Epithelial cell of alveolus of lung (primary cell): Measurements from ENCODE around the gene FABP2. TPM values are rescaled to one million over a fixed set of nuclear protein-coding genes. Genes with fewer than 3 reads are reported as not detected.

ENCODE experiments used
- total RNA-seq: library from RNA; depleted of rRNA; stranded (reverse); fragments of >200 nt; gene quantifications from 2 replicates; pipeline ENCODE4 v1.2.1, GENCODE V29; 2015

FABP2 gene
- total RNA-seq = not detected in 2 replicates

DNA sequence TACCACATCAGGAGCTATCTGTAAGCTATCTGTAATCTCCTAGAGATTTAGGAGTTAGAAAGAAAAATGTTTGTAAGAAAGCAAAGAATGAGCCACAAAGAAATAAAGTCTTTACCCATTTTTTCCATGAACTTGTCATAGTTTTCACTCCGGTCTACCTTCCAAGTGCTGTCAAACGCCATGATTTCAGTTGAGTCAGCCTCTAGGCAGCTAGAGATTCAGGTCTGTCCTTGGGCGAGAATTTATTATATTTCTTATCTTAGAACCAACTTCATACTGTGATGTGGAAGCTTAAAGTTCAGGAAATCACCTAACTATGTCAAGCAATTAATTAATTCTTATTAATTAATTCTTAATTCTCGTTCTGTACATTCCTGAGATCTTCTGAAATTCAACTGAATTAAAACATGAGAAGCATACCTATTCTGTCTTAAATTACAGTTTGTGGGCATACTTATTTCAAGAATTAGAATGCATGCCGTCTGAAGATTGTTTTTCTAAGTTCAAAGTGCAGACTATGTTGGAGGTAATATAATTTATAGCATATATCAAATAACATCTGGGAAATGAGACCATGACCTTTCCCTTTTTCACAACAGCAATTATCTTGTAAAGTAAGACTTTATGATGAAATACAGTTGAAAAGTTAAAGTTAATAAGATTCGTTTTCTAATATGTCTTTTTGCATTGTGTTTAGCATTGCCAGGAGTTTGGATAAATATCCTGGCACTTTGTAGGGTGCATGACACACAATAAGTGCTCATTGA, at the start of gene FABP2:
Gene FABP2 (minus strand): TSS at position 218 of the 767 bp plus-strand sequence. CDS start 36 bp downstream, at position 182.

Other genes starting within 250 kb of the FABP2 start
- gene MYOZ2, start 186.3 kb downstream of the FABP2 start, total RNA-seq = 0.08 TPM in 1 of 2 replicates, not detected in the other
- gene USP53, start 109.4 kb downstream of the FABP2 start, total RNA-seq = 16.4 and 39.6 TPM in 2 replicates